IPS DF 4.7 (cell line): Measurements from ENCODE around the gene RIPPLY1.

Experiments used
- DNase-seq: peaks from one replicate; pipeline ENCODE4 v3.0.0-alpha.2; 2013; ENCODE audit warnings: low spot score; ENCODE audit errors: extremely low read depth

Gene RIPPLY1

GRCh38 chrX:106903291-106903824 is at the start of gene RIPPLY1:
Gene RIPPLY1 (minus strand): TSS chrX:106903341. CDS start chrX:106903287, 54 bp downstream.
- DNase-seq: no peak

- no peak for DNase-seq
Measured at GRCh38 chrX:106952538-106952937, 49.4 kb upstream of the RIPPLY1 start.

- DNase-seq: no peak
Measured at GRCh38 chrX:106952089-106952488, 48.9 kb upstream of the RIPPLY1 start.

- no peak for DNase-seq
Measured at GRCh38 chrX:106951230-106951629, 48.1 kb upstream of the RIPPLY1 start.

- no peak for DNase-seq
Measured at GRCh38 chrX:106950381-106950780, 47.2 kb upstream of the RIPPLY1 start.

- DNase-seq: no peak
Measured at GRCh38 chrX:106949366-106949765, 46.2 kb upstream of the RIPPLY1 start.

GRCh38 chrX:106948641-106949040 is 45.5 kb upstream of the RIPPLY1 start:
- no peak for DNase-seq

GRCh38 chrX:106946464-106946863 is 43.3 kb upstream of the RIPPLY1 start:
- no peak for DNase-seq

- DNase-seq: no peak
Measured at GRCh38 chrX:106940068-106940467, 36.9 kb upstream of the RIPPLY1 start.

- no peak for DNase-seq
Measured at GRCh38 chrX:106939566-106939965, 36.4 kb upstream of the RIPPLY1 start.

GRCh38 chrX:106936246-106936645 is 33.1 kb upstream of the RIPPLY1 start:
- DNase-seq: no peak

GRCh38 chrX:106935175-106935574 is 32.0 kb upstream of the RIPPLY1 start:
- DNase-seq: no peak

GRCh38 chrX:106933538-106933961 is 30.4 kb upstream of the RIPPLY1 start:
- DNase-seq: no peak

- no peak for DNase-seq
Measured at GRCh38 chrX:106932960-106933537, 29.9 kb upstream of the RIPPLY1 start.

- DNase-seq: no peak
Measured at GRCh38 chrX:106932492-106932923, 29.4 kb upstream of the RIPPLY1 start.

- no peak for DNase-seq
Measured at GRCh38 chrX:106931831-106932491, 28.8 kb upstream of the RIPPLY1 start.

- no peak for DNase-seq
Measured at GRCh38 chrX:106928227-106928626, 25.1 kb upstream of the RIPPLY1 start.

GRCh38 chrX:106927700-106928099 is 24.6 kb upstream of the RIPPLY1 start:
- DNase-seq: no peak

- DNase-seq: no peak
Measured at GRCh38 chrX:106927023-106927422, 23.9 kb upstream of the RIPPLY1 start.

- DNase-seq: no peak
Measured at GRCh38 chrX:106921637-106922036, 18.5 kb upstream of the RIPPLY1 start.

- peak; percentile 5 for DNase-seq
Measured at GRCh38 chrX:106919932-106920452, 16.9 kb upstream of the RIPPLY1 start, which contains the start of gene CLDN2. Gene CLDN2 (plus strand): TSS chrX:106920402. CDS start chrX:106928229, 7,827 bp downstream.

GRCh38 chrX:106917830-106918500 is 14.8 kb upstream of the RIPPLY1 start:
- DNase-seq: no peak
